RWPE2 (cell line): ENCODE measurements around the gene KMT2C.

Experiments
- ATAC-seq: fragments of 200-7000 bp; cut with Tn5 transposase; 3 replicates; pipeline ENCODE4 v1.9.1; 2021; ENCODE audit warnings: low read depth
- DNase-seq: peaks from one replicate; pipeline ENCODE4 v3.0.0-alpha.2; 2020; ENCODE audit warnings: low spot score
- H3K27ac ChIP-seq: fragments of 450-650 bp; 2 replicates; pipeline ENCODE4 v1.5.1; 2017; ENCODE audit warnings: mild to moderate bottlenecking; ENCODE audit not compliant: poor library complexity, severe bottlenecking
- H3K27me3 ChIP-seq: fragments of 250-450 bp; sonication (Bioruptor Pico); 2 replicates; pipeline ENCODE4 v1.5.1; 2021; ENCODE audit warnings: mild to moderate bottlenecking, moderate library complexity; ENCODE audit not compliant: insufficient read depth, poor library complexity, severe bottlenecking
- H3K36me3 ChIP-seq: fragments of 250-450 bp; sonication (Bioruptor Pico); 2 replicates; pipeline ENCODE4 v1.5.1; 2020; ENCODE audit warnings: low read depth, mild to moderate bottlenecking, moderate library complexity
- H3K4me1 ChIP-seq: fragments of 250-450 bp; sonication (Bioruptor Pico); 2 replicates; pipeline ENCODE4 v1.5.1; 2021; ENCODE audit warnings: mild to moderate bottlenecking, moderate library complexity; ENCODE audit not compliant: insufficient read depth, poor library complexity, severe bottlenecking
- H3K4me3 ChIP-seq: fragments of 250-450 bp; sonication (Bioruptor Pico); 2 replicates; pipeline ENCODE4 v1.5.1; 2021; ENCODE audit warnings: mild to moderate bottlenecking, moderate library complexity; ENCODE audit not compliant: severe bottlenecking
- H3K9me3 ChIP-seq: fragments of 250-450 bp; sonication (Bioruptor Pico); 2 replicates; pipeline ENCODE4 v1.5.1; 2021; ENCODE audit warnings: mild to moderate bottlenecking, moderate library complexity; ENCODE audit not compliant: severe bottlenecking
- CTCF ChIP-seq: fragments of 450-650 bp; IDR thresholded peaks from one replicate; pipeline ENCODE4 v1.5.1; 2017; ENCODE audit warnings: mild to moderate bottlenecking, moderate library complexity; ENCODE audit not compliant: poor library complexity, severe bottlenecking

KMT2C gene

DNA sequence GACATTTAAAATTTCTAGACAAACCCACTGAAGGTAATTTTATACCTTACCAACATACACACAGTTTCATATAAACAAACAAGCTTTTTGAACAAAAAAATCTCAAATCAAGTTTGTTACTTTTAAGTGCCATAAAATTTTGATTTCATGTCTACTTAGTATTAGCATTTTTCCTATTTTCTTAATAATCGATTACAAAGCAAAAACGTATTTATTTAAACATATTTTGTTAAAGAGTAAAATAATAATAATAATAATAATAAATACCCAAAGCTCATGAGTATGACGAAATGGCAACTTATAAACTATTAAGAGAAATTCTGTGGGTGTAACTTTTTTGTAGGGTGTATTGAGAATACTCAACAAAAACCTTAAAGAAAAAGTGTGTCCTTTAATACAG is 232.7 kb downstream of the KMT2C start:
- no peaks in the 10 kb centered on the region for H3K9me3 ChIP-seq
- H3K36me3 ChIP-seq: peaks cover 37% of the 10 kb centered on the region
- no peak for ATAC-seq
- TF ChIP-seq CTCF: no peak
- peaks cover 22% of the 10 kb centered on the region for H3K4me1 ChIP-seq
- H3K4me3 ChIP-seq: no peak overlapping the region
- no peaks in the 10 kb centered on the region for H3K27me3 ChIP-seq
- DNase-seq: no peak
- no peak overlapping the region for H3K27ac ChIP-seq

DNA sequence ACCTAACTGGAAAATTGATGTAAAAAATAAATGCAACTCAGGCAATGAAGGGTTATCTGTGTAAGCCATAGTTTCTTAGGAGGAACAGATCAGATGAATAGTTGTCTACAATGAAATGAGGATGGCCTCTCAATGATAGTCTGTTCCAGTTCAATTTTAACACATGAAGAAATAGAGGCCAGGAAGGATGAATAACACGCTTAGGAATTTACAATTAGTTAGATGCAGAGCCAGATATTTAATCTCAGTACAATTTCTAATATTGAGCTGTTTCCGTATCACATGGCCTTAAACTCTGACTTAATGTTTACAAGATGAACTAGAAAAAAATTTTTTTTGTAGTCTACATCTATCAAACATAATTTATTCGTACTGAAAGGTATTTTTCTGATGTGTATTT is 233.7 kb downstream of the KMT2C start:
- ATAC-seq (peak; percentile 73), DNase-seq (no peak)
- TF ChIP-seq CTCF: no peak
- H3K36me3 ChIP-seq: peaks cover 47% of the 10 kb centered on the region
- H3K27ac ChIP-seq: no peak overlapping the region
- H3K4me3 ChIP-seq: no peak overlapping the region
- peaks cover 22% of the 10 kb centered on the region for H3K4me1 ChIP-seq
- H3K9me3 ChIP-seq: no peaks in the 10 kb centered on the region
- H3K27me3 ChIP-seq: no peaks in the 10 kb centered on the region

DNA sequence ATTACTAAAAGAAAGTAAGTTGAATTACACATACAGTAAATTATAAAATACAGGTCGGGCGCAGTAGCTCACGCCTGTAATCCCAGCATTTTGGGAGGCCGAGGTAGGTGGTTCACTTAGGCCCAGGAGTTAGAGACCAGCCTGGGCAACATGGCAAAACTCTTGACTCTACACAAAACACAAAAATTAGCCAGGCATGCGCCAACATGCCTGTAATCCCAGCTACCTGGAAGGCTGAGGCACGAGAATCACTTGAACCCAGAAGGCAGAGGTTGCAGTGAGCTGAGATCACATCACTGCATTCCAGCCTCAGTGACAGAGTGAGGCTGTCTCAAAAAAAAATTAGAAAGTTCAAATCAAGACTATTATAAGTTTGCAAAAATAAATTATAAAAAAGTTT is 235.4 kb downstream of the KMT2C start:
- no peak for TF ChIP-seq CTCF
- no peaks in the 10 kb centered on the region for H3K27me3 ChIP-seq
- peaks cover 22% of the 10 kb centered on the region for H3K4me1 ChIP-seq
- no peak overlapping the region for H3K27ac ChIP-seq
- H3K36me3 ChIP-seq: peaks cover 60% of the 10 kb centered on the region
- H3K4me3 ChIP-seq: no peak overlapping the region
- ATAC-seq (no peak), DNase-seq (no peak)
- no peaks in the 10 kb centered on the region for H3K9me3 ChIP-seq

GRCh38 chr7:152196391-152196790 is 239.4 kb downstream of the KMT2C start:
- Histone ChIP-seq H3K27me3 (no peaks in the 10 kb centered on the region), H3K36me3 (peaks cover 82% of the 10 kb centered on the region), H3K4me3 (no peak overlapping the region), H3K27ac (no peak overlapping the region), H3K9me3 (no peaks in the 10 kb centered on the region), H3K4me1 (peaks cover 10% of the 10 kb centered on the region)
- TF ChIP-seq CTCF: no peak
- ATAC-seq (no peak), DNase-seq (no peak)

GRCh38 chr7:152193880-152194279 is 241.9 kb downstream of the KMT2C start:
- H3K9me3 ChIP-seq: no peaks in the 10 kb centered on the region
- no peak for DNase-seq
- peaks cover 83% of the 10 kb centered on the region for H3K36me3 ChIP-seq
- H3K27ac ChIP-seq: no peak overlapping the region
- TF ChIP-seq CTCF: no peak
- H3K4me3 ChIP-seq: no peak overlapping the region
- ATAC-seq: no peak
- no peaks in the 10 kb centered on the region for H3K4me1 ChIP-seq
- no peaks in the 10 kb centered on the region for H3K27me3 ChIP-seq
